Prostate gland (tissue), 2 donors: ENCODE results near the gene FKBP7. TPM values are rescaled to one million over a fixed set of nuclear protein-coding genes. Genes with fewer than 3 reads are reported as not detected.

Experiments used
- DNase-seq: peaks from one replicate; pipeline ENCODE4 v3.0.0-alpha.2; 2019; ENCODE audit warnings: low spot score
- H3K27ac ChIP-seq, 2 donors: fragments of 200-600 bp; sonication (generic); 2 replicates each; pipeline ENCODE4 v1.5.1; 2017 to 2019
- H3K27me3 ChIP-seq: fragments of 200-600 bp; sonication (generic); replicated peaks from 2 replicates; pipeline ENCODE4 v1.5.1; 2019; ENCODE audit not compliant: insufficient read depth
- H3K36me3 ChIP-seq, 2 donors: fragments of 200-600 bp; sonication (generic); 1 replicate in 1 of 2; 2 replicates in 1 of 2; pipeline versions ENCODE4 v1.5.1 to v1.8.1; 2017 to 2019
- H3K4me1 ChIP-seq: fragments of 200-600 bp; sonication (generic); replicated peaks from 2 replicates; pipeline ENCODE4 v1.5.1; 2019
- H3K4me3 ChIP-seq, 2 donors: fragments of 200-600 bp; sonication (generic); 2 replicates each; pipeline ENCODE4 v1.5.1; 2017 to 2019
- H3K9me3 ChIP-seq: fragments of 200-600 bp; sonication (generic); 2 replicates; pipeline ENCODE4 v1.5.1; 2017
- CTCF ChIP-seq, 4 experiments: fragments of 200-600 bp in 2 of 4; fragments of 450-650 bp in 2 of 4; sonication (generic) in 2 of 4; IDR thresholded peaks; 1 replicate in 3 of 4; 2 replicates in 1 of 4; pipeline ENCODE4 v1.5.1; 2016 to 2019; ENCODE audit warnings: antibody characterized with exemption in 4 of 4, mild to moderate bottlenecking in 2 of 4, moderate library complexity in 2 of 4
- POLR2A ChIP-seq: fragments of 450-650 bp; IDR thresholded peaks from one replicate; pipeline ENCODE4 v1.6.1; 2016; ENCODE audit warnings: antibody characterized with exemption, mild to moderate bottlenecking
- POLR2AphosphoS5 ChIP-seq: sonication (generic); formaldehyde crosslinking; IDR thresholded peaks from one replicate; pipeline ENCODE4 v1.6.1; 2017; ENCODE audit warnings: antibody characterized with exemption
- WGBS: methylation state at CpG from one replicate; pipeline ENCODE4 v1.1.5; 2018; 5-methylcytosine and 5-hydroxymethylcytosine counted together
- intact Hi-C: fragments of 100-400 bp; cut with DNase I; formaldehyde crosslinking; loops from one replicate; pipeline ENCODE4 v1.14.2; 2022
- total RNA-seq, 2 donors: library from RNA; depleted of rRNA; stranded (reverse); fragments of >200 nt; gene quantifications; one replicate each; pipeline ENCODE4 v1.1.0, GENCODE V29; 2016

Gene FKBP7
- total RNA-seq, 2 donors from 2014 or later: 6.0 to 12.5 TPM

DNA sequence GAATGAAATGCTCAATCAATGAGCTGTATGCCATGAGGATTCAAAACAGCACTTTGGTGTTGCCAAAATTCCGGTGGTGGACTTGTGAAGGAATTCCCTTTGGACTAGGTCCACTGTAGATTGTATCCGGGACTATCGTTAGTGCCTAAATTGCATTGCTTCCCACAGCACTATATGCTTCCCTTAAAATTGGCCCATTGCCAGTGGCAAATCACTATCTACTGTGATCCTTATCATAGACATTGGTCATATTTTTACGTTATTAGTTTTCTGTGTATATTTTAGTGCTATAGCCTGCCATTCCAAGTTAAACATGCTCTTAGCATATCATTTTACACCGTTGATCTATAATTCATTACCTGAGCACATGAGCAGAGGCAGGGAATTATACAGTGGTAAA is 25.5 kb downstream of the FKBP7 start:
- WGBS: 40% methylated on average over 5 of the region's 5 CpGs
- Histone ChIP-seq H3K27ac (no peak overlapping the region), H3K4me3 (no peak overlapping the region), H3K27me3 (no peaks in the 10 kb centered on the region), H3K4me1 (peaks cover 6% of the 10 kb centered on the region), H3K36me3 (no peaks in the 10 kb centered on the region), H3K9me3 (no peaks in the 10 kb centered on the region)
- intact Hi-C loops: loop anchor here (2.0 kb wide), 1 partner anchor 20 kb away; no protein-coding TSS in a partner anchor
- TF ChIP-seq CTCF (IDR thresholded peaks at IDR 0.05) (no peak), POLR2AphosphoS5 (no peak), POLR2A (no peak)
- no peak for DNase-seq

GRCh38 chr2:178452334-178452733 is 26.1 kb downstream of the FKBP7 start:
- Histone ChIP-seq H3K36me3 (no peaks in the 10 kb centered on the region), H3K27me3 (no peaks in the 10 kb centered on the region), H3K9me3 (no peaks in the 10 kb centered on the region), H3K4me3 (no peak overlapping the region), H3K4me1 (peaks cover 6% of the 10 kb centered on the region), H3K27ac (peak overlapping the region; percentile 98)
- intact Hi-C loops: loop anchor here (2.0 kb wide), 1 partner anchor 20 kb away; no protein-coding TSS in a partner anchor
- no peak for DNase-seq
- TF ChIP-seq POLR2A: no peak
- TF ChIP-seq POLR2AphosphoS5: no peak
- no peak for TF ChIP-seq CTCF (IDR thresholded peaks at IDR 0.05)
- WGBS: 94% methylated on average over 2 of the region's 2 CpGs

DNA sequence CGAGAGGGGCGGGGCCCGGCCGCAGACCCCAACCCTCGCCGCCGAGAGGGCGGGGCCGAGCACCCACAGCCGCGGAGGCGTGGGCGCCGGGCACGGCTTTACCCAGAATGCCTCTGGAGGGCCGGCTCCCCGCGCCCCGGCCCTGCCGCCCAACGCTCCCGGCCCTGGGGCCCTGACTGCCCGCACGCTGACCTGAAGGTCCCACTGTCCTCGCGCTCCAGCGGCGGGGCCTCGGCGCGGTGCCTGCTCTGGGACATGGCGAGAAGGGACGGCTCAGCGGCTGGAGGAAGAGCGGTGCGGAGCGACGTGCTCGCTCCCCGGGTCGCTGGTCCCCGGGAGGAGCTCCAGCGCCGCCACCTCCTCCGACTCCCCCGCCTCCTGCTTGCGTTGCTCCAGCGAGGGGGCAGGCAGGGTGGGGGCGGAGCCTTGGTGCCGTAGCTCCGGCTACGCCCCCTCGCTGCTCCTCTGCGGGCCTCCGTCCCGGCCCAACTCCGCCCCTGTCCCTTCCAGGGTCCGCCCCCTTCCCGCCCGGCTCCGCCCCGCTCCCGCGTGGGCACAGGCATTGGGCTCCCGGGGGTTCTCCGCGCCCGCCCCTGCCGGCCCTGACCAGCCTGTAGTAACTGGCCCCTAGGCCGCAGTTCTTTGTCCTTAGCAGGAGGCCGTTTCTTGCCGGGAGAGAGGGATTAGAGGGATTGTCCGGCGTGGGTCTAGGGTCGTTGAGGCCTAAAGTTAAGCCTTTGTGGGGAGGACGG is 27.4 kb downstream of the FKBP7 start, which contains the start of the genes PJVK and PRKRA:
PJVK (plus strand) TSS at position 605 of the 752 bp plus-strand sequence. CDS start 2,032 bp downstream, outside the sequence.
PRKRA (minus strand) TSS at position 402 of the 752 bp plus-strand sequence; CDS start at position 257, 145 bp downstream.
- Histone ChIP-seq H3K27ac (peak within 1 kb of the TSS; percentile 98), H3K9me3 (no peaks in the 10 kb centered on the region), H3K4me1 (peaks cover 6% of the 10 kb centered on the region), H3K36me3 (no peaks in the 10 kb centered on the region), H3K4me3 (peak within 1 kb of the TSS; percentile 69 to 80), H3K27me3 (no peaks in the 10 kb centered on the region)
- 1% methylated on average over 47 of the region's 76 CpGs for WGBS
- intact Hi-C loops: loop anchor here (2.0 kb wide), 1 partner anchor 28 kb away; the partner anchor contains the start of gene FKBP7
- TF ChIP-seq POLR2AphosphoS5: peak; percentile 95
- peak; percentile 13 to 48 (median 36) for TF ChIP-seq CTCF (IDR thresholded peaks at IDR 0.05)
- peak; percentile 94 for TF ChIP-seq POLR2A
- DNase-seq: peak; percentile 97

GRCh38 chr2:178450524-178450773 is 28.0 kb downstream of the FKBP7 start:
- no peaks in the 10 kb centered on the region for H3K9me3 ChIP-seq
- no peaks in the 10 kb centered on the region for H3K36me3 ChIP-seq
- intact Hi-C loops: loop anchor here (2.0 kb wide), 1 partner anchor 28 kb away; the partner anchor contains the start of gene FKBP7
- DNase-seq: peak; percentile 64
- TF ChIP-seq POLR2AphosphoS5: no peak
- no peak for TF ChIP-seq CTCF (IDR thresholded peaks at IDR 0.05)
- TF ChIP-seq POLR2A: no peak
- H3K27me3 ChIP-seq: no peaks in the 10 kb centered on the region
- WGBS: 0% methylated on average over 14 of the region's 25 CpGs
- peaks cover 6% of the 10 kb centered on the region for H3K4me1 ChIP-seq
- peak overlapping the region; percentile 69 to 80 for H3K4me3 ChIP-seq
- peak overlapping the region; percentile 98 for H3K27ac ChIP-seq
